Measurements from ENCODE around the gene CFAP77. TPM values are rescaled to one million over a fixed set of nuclear protein-coding genes. Genes with fewer than 3 reads are reported as not detected.
"Not testable (repeated sequence)": the region's sequence is repeated elsewhere in the genome, so short reads cannot be mapped to it uniquely, and the experiment has no call there.

Gene CFAP77
- not detected for total RNA-seq

DNA sequence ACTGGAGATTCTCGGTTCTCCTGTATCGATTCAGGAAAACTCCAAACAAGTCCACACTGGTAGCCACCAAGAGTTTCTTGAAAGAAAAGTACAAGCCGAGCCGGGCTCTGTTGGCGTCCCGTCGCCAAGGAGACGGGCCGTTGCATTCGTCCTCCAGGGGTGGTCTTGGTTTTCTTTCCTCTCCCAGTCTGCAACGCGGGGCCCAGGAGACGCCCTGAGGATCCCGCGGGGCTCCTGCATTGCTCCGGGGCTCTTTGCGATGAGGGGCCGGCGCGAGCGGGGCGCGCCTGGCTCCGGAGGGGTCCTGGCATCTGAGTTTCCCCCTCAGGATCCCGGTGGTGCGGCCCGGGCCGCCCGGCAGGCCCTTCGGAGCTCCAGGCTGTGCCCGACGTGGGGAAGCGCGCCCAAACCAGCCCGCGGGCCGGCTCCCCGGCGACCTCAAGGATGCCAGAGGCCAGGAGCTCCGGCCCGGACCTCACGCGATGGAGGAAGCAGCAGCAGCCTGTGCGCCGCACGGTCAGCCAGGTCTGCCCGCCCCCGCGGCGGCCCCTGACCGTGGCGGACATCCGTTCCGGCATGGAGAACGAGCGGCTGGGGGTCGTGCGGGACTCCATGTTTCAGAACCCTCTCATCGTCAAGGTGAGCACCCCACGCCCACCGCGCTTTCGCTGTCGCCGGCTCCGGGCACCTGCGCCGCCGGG, at the start of gene CFAP77:
Gene CFAP77, plus strand, starts transcription at position 384 of the 701 bp plus-strand sequence. Its CDS starts 61 bp downstream, at position 445.
- no peak for DNase-seq

DNA sequence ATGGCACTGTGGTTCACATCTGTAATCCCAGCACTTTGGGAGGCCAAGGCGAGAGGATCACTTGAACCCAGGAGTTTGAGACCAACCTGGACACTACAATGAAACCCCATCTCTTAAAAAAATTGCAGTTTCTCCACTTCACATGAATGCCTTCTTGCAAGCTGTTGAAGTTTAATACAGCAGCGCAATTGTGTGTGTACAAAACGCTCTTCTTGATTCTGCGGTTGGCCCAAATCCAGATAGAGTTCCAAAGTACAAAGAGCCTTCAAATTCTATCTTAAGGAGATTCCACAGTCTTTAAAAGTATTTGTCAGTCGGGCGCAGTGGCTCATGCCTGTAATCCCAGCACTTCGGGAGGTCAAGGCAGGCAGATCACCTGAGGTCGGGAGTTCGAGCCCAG, 45.9 kb upstream of the CFAP77 start:
- no peak for DNase-seq

DNA sequence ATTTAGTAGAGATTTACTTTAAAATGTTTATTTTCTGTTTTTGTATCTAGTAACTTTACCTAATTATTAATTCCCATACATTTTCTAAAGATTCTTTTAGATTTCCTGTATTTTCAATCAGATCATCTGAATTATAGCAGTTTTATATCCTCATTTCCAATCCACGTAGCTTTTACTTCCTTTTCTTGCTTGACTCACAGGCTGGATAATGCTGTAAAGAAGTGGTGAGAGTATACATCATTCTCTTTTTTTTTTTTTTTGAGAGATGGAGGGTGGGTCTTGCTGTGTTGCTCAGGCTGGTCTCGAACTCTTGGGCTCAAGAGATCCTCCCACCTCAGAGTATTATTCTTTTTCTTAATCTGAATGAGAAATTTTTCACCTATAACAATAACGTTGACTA, 44.0 kb upstream of the CFAP77 start:
- DNase-seq, result no peak

DNA sequence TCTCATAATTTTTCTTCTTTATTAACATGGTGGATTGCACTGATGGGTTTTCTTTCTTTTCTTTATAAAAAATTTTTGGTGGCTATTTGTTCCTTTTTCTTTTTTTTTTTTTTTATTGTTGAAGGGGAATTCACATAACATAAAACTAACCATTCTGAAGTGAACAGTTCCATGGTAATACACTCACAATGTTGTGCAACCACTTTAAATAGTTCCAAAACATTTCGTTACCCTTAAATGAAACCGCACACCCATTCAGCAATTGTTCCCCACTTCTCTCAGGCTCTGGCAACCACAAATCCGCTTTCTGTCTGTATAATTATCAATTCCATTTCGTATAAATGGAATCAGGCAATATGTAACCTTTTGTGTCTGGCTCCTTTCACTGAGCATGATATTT, 43.5 kb upstream of the CFAP77 start:
- no peak for DNase-seq

DNA sequence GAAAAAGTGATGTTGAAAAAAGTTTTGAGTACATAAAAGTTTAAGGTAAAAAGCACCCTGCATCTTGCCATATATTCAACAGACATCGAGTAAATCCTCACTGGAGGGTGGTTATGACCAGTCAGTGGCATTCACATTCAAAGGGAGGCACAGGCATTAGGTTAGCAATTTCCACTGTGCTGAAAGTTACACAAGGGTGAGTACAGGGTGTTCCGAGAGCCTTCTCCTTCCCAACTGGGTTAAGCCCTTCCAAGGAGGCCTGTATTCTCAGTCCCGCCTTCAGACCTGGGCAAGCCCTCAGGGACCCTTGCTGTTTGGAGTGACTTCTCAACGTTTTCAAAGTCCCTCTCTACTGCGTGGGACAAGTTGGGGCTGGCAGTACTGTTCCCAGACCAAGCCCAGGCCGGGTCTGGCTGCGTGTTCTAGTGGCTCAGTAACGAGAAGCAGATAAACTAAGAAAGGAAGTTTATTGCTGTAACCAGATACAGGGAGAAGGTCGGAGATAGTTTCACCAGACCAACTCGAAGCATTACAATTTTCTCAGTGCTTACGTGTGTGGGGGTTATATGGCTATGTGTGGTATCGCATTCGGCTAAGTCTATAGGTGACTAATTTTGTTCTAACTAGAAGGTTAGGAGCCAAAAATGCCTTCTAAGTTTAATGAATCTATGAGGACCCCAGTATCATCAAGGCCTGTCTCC, 42.2 kb upstream of the CFAP77 start:
- no peak for DNase-seq

DNA sequence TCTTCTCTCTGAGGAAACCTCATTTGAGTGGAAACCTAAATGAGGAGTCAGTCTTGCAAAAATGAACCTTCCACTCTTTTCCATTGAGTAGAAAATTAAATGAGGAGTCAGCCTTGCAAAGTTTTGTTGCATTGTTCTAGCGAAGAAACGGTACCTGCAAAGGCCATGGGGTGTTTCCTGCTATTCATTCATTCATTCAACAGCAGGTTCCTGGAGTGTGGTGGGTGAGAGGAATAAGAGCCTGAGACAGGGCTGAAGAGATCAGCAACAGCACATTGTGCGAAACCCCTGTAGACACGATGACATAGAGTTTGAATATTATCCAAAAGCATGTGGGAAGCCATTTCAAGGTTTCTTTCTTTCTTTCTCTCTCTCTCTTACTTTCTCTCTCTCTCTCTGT, 40.6 kb upstream of the CFAP77 start:
- DNase-seq, result no peak

DNA sequence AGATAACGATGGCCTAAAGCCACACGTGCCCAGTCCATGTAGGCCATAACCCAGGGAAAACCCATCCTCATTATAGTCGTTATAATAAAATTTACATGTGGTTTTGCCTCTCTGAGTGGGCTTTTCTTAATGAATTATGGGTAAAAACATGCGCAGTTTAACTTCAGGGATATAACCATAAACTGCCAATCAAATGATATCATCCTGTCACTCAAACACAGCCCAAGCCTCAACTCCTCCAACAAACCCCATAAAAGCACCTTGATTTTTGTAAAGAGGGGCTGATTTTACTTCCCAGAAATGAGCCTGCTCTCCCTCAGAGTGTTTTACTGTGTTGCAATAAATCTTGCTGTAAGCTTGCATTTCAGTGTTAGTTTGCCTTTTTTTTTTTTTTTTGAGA, 39.4 kb upstream of the CFAP77 start:
- no peak for DNase-seq

DNA sequence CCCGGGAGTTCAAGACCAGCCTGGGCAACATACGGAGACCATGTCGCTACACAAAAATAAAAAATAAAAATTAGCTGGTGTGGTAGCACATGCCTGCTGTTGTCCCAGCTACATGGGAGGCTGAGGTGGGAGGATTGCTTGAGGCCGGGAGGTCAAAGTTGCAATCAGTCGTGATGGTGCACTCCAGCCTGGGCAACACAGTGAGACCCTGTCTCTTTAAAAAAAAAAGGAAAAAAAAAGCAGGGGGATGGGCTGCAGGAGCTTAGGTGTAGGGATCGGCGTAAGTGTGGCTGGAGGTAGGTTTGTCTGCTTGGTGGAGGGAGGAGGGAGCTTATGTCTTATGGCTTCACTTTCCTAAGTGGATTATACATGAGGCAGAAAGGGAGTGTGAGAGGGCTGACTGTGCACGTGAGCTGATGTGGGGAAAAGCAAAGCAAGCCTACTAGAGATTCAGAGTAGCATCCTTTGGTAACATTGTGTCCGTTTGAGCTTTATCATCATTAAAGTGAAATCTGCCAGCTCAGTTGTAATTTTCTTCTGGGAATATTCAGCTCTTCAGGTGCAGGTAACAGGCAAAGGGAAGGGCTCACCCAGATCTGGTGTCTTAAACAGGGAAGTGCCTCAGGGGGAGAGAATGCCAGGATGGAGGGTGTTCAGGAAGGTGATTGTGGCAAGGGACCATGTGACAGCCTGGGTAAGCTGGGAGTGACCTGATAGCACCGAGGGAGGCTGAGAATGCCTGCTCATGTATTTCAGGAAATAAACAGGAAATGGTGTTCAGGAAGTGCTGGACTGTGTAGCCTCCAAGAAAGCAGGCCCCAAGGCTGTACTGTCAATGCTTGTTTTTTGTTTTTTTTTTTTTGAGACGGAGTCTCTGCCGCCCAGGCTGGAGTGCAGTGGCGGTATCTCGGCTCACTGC, 37.6 kb upstream of the CFAP77 start:
- DNase-seq, result peak; percentile 5

DNA sequence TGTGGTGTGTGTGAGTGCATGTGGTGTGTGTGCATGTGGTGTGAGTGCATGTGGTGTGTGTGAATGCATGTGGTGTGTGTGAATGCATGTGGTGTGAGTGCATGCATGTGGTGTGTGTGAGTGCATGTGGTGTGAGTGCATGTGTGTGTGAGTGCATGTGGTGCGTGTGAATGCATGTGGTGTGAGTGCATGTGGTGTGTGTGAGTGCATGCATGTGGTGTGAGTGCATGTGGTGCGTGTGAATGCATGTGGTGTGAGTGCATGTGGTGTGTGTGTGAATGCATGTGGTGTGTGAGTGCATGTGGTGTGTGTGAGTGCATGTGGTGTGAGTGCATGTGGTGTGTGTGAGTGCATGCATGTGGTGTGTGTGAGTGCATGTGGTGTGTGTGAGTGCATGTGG, 32.2 kb upstream of the CFAP77 start:
- not testable (repeated sequence) for DNase-seq

DNA sequence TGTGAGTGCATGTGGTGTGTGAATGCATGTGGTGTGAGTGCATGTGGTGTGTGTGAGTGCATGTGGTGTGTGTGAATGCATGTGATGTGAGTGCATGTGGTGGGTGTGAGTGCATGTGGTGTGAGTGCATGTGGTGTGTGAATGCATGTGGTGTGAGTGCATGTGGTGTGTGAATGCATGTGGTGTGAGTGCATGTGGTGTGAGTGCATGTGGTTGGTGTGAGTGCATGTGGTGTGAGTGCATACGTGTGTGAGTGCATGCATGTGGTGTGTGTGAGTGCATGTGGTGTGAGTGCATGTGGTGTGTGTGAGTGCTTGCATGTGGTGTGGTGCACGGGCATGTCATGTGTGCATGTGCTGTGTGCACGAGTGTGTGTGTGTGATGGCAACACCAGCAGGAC, 31.6 kb upstream of the CFAP77 start:
- not testable (repeated sequence) for DNase-seq

DNA sequence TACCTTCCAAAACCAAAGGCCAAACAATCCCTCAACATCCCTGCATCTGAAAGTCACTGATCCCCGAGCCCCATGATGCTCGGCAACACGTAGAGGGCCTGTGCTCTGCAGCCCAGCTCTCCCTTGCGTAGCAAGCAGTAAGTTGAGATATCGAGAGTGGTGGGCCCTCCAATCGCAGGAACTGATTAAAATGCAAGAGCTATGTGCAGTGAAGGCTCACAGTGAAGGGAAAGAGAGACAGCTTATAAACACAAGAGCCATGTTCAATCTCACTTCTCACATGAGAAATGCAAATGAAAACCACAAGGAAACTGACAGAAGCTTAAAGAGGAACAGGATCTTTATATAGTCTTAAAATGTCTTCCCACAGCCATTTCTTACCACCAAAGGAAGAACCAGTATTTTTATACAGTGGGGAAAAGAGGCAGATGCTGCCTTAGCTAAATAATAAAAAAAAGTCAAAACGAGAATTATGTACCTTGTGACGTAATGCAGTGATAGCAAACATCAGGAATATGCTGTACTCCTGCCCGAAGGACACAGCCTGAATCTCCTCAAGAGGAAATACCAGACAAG, 28.0 kb upstream of the CFAP77 start:
- DNase-seq, result no peak

DNA sequence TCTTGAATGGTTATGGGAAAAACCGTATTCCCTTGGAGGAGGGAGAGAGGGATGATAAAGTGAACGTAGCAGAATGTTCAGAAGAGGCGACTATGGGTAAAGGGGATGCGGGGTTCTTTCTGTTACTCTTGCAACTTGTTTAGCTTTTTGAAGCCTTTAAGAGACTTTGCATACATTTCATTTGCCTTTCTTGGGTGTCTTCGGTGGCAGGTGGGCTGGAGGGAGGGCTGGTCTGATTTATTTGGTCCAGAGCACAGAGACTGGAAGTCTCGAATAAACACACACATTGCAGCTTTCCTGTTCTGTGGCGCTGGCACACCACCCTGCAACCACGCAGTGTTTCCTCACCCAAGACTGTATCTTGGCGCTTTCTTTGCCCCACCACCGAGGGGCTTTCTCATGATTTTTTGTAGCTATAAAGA, 26.5 kb upstream of the CFAP77 start:
- DNase-seq, result no peak

DNA sequence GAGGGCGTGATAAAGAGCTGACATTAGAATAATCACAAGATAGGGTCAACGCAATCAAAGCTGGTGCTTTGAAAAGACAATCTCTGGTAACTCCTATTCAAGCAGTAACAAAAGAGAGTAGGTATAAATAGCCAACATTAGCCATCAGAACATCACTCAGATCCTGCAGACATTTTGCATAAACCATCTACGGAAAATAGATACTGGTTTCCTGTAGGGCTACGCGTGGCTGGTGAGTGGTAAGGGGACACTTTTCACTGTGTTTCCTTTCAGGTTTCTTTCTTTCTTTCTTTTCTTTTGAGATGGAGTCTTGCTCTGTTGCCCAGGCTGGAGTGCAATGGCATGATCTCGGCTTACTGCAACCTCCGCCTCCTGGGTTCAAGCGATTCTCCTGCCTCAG, 25.6 kb upstream of the CFAP77 start:
- DNase-seq, result no peak

DNA sequence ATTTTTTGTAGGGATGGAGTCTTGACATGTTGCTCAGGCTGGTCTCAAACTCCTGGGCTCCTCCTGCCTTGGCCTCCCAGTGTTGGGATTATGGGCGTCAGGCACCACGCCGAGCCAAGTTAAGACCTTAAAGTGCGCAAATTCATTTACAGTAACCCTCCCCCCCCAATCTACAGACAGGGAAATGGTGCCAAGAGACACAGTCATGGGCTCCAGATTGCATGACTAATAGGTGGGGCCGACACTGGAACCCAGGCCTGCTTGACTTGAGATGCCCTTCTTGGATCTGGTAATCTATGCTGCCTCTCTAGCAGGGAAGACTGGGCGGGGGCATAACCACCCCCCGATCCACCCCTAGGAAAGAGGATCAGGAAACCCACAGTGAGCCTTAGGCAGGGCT, 22.9 kb upstream of the CFAP77 start:
- DNase-seq, result no peak

DNA sequence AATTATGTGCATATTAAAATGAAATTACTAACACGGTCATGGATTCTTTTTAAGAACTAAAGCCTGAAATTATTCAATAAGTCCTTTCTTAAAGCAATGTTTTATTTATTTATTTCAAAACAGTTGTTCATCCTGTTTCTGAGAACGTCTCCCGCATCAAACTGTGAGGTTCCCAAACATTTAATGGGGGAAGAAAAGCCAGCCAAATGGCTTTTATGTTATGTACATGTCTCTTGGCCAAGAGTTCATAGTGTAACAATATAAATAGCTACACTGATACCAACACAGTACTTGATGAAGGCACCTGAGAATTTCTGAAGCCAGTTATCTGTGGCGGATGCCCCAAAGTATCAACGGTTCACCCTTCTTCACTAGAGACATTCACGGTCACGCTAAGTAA, 19.0 kb upstream of the CFAP77 start:
- no peak for DNase-seq

DNA sequence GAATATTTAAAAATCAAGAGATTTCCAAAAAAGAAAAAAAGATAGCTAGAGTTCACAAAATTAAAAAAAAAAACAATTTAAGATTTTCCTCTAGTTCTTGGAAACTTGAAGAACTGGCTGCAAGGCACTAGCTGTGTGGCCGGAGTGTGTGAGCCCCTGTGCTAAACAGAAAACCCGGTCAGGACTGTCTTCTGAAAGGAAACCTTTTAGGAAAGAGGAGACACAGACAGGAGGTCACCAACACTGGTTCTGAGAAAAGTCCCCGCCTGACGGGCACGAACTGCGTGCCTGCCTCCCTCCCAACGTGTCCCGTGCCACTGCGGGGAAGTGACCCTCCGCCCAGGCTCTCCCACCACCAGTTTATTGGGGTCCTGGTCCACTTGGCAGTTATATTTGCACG, 18.6 kb upstream of the CFAP77 start:
- DNase-seq, result no peak

DNA sequence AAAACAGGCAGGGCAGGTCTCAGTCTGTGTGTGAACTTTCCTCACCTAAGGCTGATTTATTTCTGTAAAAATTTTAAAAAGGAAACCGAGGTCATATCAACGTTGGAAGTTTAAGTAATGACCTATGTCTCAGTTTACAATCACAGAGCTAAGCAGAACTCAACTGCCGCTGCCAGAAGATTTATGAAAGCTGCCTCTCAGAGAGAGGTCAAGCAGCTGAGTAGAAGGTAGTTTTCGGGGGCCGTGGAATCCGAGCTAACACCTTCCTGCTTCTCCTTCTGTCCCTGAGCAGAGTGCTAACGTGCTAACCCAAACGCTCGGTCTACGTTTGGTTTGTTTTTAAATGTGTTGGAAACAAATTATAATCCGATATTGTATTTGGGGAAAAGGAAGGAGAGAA, 14.5 kb upstream of the CFAP77 start:
- DNase-seq, result no peak

DNA sequence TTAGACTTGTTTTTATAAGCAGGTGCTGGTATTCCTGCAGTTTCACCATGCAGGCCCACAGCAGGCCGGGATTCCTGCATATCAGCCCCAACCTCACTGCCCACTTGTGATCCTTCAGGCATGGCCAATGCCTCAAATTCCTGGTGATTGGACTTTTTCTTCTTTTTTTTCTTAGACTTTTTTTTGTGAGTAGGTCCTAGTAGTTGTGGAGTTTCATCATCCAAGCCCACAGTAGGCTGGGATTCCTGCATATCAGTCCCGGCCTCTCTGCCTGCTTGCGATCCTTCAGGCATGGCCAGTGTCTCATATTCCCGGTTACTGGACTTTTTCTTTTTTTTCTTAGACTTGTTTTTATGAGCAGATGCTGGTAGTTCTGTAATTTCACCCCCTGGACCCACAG, 8.2 kb upstream of the CFAP77 start:
- no peak for DNase-seq

DNA sequence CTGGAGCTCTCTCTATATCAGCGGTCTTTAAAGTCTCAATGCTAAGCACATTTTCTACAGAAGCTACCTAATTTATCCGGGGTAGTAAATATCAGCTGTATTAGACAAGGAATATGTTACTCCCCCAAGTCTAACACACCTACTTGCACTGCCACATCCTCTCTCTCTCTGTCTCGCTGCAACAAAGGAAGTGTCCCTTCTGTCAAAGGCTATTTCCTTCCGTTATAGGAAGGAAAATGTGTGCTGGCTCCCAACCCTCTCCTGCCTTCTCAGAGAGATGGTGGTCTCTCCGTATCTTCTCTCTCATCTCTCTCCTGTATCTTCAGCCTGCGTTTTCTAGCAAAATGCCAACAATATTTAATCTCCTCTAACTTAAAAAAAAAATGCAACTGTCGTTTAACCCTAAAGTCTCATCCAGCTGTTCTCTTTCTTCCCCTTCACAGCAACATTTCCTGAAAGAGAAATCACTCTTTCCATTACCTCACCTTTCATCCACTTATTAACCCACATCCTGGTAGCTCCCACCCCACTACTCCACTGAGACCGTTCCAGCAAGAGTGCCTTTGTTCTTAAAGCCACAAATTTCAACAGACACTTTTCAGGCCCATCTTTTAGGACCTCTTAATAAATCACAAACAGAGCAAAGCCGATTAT, 5.7 kb upstream of the CFAP77 start:
- no peak for DNase-seq

DNA sequence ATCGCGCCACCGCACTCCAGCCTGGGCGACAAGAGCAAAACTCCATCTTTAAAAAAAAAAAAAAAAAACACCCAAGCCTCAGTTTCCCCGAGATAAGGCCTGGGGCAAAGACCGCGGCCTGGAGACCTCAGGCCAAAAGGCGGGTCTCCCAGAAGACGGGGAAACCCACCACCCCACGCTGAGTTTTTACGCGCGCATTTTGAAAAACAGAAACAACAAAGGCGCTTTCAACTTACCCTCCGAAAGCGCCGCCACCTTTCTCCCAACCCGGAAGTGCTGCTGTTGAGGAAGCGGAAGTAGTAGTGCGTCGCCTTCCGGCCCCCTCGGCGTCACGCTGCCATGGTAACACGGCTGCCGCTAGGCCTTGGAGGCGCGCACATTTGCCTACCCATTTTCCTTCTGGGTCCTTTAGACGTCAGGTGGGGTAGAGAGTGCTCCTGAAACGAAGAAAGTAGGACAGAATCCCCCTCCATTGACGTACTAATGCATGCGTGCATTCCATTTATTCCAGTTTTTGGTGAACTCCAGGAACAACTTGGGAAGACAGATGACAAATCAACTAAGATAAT, 3.4 kb upstream of the CFAP77 start, which contains the start of gene TTF1:
Gene TTF1, minus strand, starts transcription at position 287 of the 569 bp plus-strand sequence. CDS start 4,019 bp downstream, outside the sequence.
- peak; percentile 76 for DNase-seq

DNA sequence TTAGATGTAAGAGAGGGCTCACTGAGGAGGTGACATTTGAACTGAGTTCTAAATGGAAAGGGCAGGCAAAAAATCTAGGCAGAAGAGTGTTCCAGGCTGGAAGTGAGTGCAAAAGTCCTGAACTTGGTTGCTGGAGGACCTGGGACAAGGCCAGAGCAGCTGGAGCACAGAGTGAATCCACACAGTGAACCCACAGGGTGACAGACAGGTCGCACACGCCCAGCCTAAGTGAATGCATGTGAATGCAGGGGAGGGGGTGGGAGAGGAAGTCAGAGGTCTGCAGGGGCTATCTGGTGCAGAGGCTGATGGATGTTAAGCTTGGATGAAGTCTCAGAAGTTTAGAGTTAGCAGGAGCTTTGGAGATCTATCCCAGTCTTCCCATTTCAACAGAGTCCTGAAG, 2.8 kb upstream of the CFAP77 start:
- no peak for DNase-seq

DNA sequence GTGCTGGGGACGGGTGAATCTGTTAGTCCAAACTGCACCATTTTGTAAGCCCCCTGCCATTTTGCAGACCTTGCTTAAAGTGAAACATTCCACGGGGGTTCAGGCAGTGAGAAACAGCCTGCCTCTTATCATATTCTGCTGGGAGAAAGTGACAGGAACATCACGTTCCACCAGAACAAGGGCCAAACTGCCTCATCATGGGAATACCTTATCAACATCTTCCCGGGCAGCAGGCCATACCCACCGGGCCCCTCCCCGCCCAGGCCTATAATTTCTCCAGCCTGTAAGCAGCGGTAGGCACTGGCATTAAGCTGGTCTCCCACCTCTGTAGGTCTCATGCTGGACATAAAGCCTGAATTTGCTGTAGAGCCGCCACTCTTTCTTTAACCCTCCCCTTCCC, 1.5 kb upstream of the CFAP77 start:
- DNase-seq, result no peak
